GM23338 (cell line): Measurements from ENCODE around the gene MAST3. TPM values are rescaled to one million over a fixed set of nuclear protein-coding genes. Genes with fewer than 3 reads are reported as not detected.

Experiments
- ATAC-seq: fragments of 200-7000 bp; cut with Tn5 transposase; 3 replicates; pipeline ENCODE4 v1.9.1; 2020
- DNase-seq: peaks from one replicate; pipeline ENCODE4 v3.0.0-alpha.2; 2015; ENCODE audit warnings: low spot score
- H2AFZ ChIP-seq: fragments of 200-600 bp; sonication (generic); 2 replicates; pipeline ENCODE4 v1.8.0; 2016; ENCODE audit warnings: antibody characterized with exemption, mild to moderate bottlenecking, moderate library complexity
- H3F3A ChIP-seq: fragments of 200-600 bp; sonication (generic); replicated peaks from 2 replicates; pipeline ENCODE4 v1.8.0; 2017; ENCODE audit warnings: antibody characterized with exemption, mixed run types, low read depth
- H3K27ac ChIP-seq: fragments of 200-600 bp; sonication (generic); 2 replicates; pipeline ENCODE4 v1.6.1; 2016; ENCODE audit warnings: low read depth
- H3K27me3 ChIP-seq: fragments of 200-600 bp; sonication (generic); 2 replicates; pipeline ENCODE4 v1.8.0; 2016; ENCODE audit warnings: mild to moderate bottlenecking, mixed run types, moderate library complexity; ENCODE audit not compliant: insufficient read depth
- H3K36me3 ChIP-seq: fragments of 200-600 bp; sonication (generic); 2 replicates; pipeline ENCODE4 v1.8.0; 2016; ENCODE audit warnings: mild to moderate bottlenecking; ENCODE audit not compliant: insufficient read depth
- H3K4me1 ChIP-seq: fragments of 200-600 bp; sonication (generic); 2 replicates; pipeline ENCODE4 v1.8.0; 2016; ENCODE audit warnings: mild to moderate bottlenecking, moderate library complexity; ENCODE audit not compliant: insufficient read depth
- H3K4me2 ChIP-seq: fragments of 200-600 bp; sonication (generic); 2 replicates; pipeline ENCODE4 v1.7.1; 2017; ENCODE audit warnings: mixed run types
- H3K4me3 ChIP-seq: fragments of 200-600 bp; sonication (generic); 2 replicates; pipeline ENCODE4 v1.6.1; 2016; ENCODE audit warnings: mixed run types
- H3K79me2 ChIP-seq: fragments of 200-600 bp; sonication (generic); replicated peaks from 2 replicates; pipeline ENCODE4 v1.8.0; 2017; ENCODE audit warnings: mild to moderate bottlenecking; ENCODE audit not compliant: insufficient read depth
- H3K9me2 ChIP-seq: fragments of 200-600 bp; sonication (generic); 2 replicates; pipeline ENCODE4 v1.8.0; 2017; ENCODE audit not compliant: insufficient read depth
- H4K20me1 ChIP-seq: fragments of 200-600 bp; sonication (generic); replicated peaks from 2 replicates; pipeline ENCODE4 v1.8.0; 2017; ENCODE audit warnings: mild to moderate bottlenecking; ENCODE audit not compliant: insufficient read depth
- H3K27ac Mint-ChIP-seq: 2 replicates; pipeline ENCODE4 v1.8.0; 2020; ENCODE audit warnings: inconsistent platforms, mild to moderate bottlenecking, moderate library complexity, mixed read lengths
- H3K27me3 Mint-ChIP-seq: 3 replicates; pipeline ENCODE4 v1.8.0; 2022; ENCODE audit warnings: low read depth, mild to moderate bottlenecking, moderate library complexity, mixed read lengths, inconsistent platforms; ENCODE audit not compliant: insufficient read depth, poor library complexity
- H3K36me3 Mint-ChIP-seq: 3 replicates; pipeline ENCODE4 v1.8.0; 2021; ENCODE audit warnings: low read depth, mild to moderate bottlenecking, inconsistent platforms, moderate library complexity, mixed read lengths
- H3K4me1 Mint-ChIP-seq: 3 replicates; pipeline ENCODE4 v1.8.0; 2020; ENCODE audit warnings: mild to moderate bottlenecking, inconsistent platforms, mixed read lengths
- H3K4me3 Mint-ChIP-seq: 3 replicates; pipeline ENCODE4 v1.8.0; 2021; ENCODE audit warnings: moderate library complexity, mild to moderate bottlenecking, inconsistent platforms, mixed read lengths
- H3K9me3 Mint-ChIP-seq: 3 replicates; pipeline ENCODE4 v1.8.0; 2020; ENCODE audit warnings: moderate library complexity, mild to moderate bottlenecking, inconsistent platforms, mixed read lengths
- CREB1 ChIP-seq: fragments of 250-450 bp; sonication (Bioruptor Pico); IDR thresholded peaks from 2 replicates; pipeline ENCODE4 v1.5.0; 2020; ENCODE audit warnings: low read depth, mild to moderate bottlenecking, moderate library complexity
- JUNB ChIP-seq: IDR thresholded peaks from one replicate; pipeline ENCODE4 v1.6.1; 2016; ENCODE audit warnings: antibody characterized with exemption; ENCODE audit not compliant: unreplicated experiment
- POLR2AphosphoS5 ChIP-seq: IDR thresholded peaks from 2 replicates; pipeline ENCODE4 v1.6.1; 2016; ENCODE audit warnings: antibody characterized with exemption, low read depth
- ZNF331 ChIP-seq: fragments of 250-450 bp; sonication (Bioruptor Pico); IDR thresholded peaks from 2 replicates; pipeline ENCODE4 v1.5.0; 2020; ENCODE audit warnings: low read depth, mild to moderate bottlenecking, moderate library complexity
- polyA plus RNA-seq: library from polyadenylated mRNA; unstranded; fragments of >200 nt; fragmentation: Nextera tagmentation; extraction: Ambion mirVana; gene quantifications from 2 replicates; pipeline ENCODE4 v1.2.1, GENCODE V29; 2016
- total RNA-seq: library from RNA; depleted of rRNA; stranded (reverse); fragments of >200 nt; shearing (Covaris generic); gene quantifications from 2 replicates; pipeline ENCODE4 v1.2.3, GENCODE V29; 2014
- TF ChIP-seq, protein P1 (sequence below), 2 experiments: fragments of 200-600 bp in 1 of 2; sonication (generic) in 1 of 2; conservative IDR thresholded peaks; 2 replicates each; pipeline versions ENCODE4 v1.5.1 to v1.6.1; 2016 to 2017; ENCODE audit warnings: antibody characterized with exemption in 2 of 2, low read depth in 2 of 2, mild to moderate bottlenecking in 2 of 2, moderate library complexity in 1 of 2

Gene MAST3
- total and polyA plus RNA-seq, 2 experiments from 2014 or later, result 5.6 to 8.8 TPM

DNA sequence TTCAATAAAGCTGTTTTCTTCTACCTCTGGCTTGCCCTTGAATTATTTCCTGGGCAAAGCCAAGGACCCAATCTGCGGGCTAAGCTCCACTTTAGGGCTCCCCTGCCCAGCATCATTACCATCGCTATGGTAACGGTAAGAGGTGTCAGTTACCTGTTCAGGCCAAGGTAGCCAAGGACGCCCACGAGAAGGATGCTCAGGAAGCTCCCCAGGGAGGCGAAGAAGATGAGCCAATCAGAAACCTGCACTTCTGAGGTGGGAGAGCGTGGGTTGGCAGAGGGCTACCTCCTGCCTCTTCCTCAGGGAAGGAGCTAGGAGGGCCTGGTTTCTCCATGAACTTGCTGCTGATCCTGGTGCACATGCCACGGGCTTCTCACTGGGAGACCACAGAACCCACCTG lies 35.5 kb upstream of the MAST3 start:
- Mint-ChIP-seq H3K27me3 (peaks cover 20% of the 10 kb centered on the region), H3K4me3 (no peak overlapping the region), H3K9me3 (no peaks in the 10 kb centered on the region), H3K27ac (no peak overlapping the region), H3K36me3 (no peaks in the 10 kb centered on the region), H3K4me1 (0 out of 3 replicates have a peak, but pooled peaks cover 2% of the 10 kb centered on the region)
- H2AFZ ChIP-seq, result no peak overlapping the region
- no peaks in the 10 kb centered on the region for H3K4me1 ChIP-seq
- no peak overlapping the region for H3K27ac ChIP-seq
- 0 out of 2 replicates have a peak, but pooled peaks cover 5% of the 10 kb centered on the region for H3F3A ChIP-seq
- ATAC-seq (peak; percentile 12), DNase-seq (peak; percentile 71)
- no peaks in the 10 kb centered on the region for H4K20me1 ChIP-seq
- H3K4me2 ChIP-seq, result no peak overlapping the region
- no peaks in the 10 kb centered on the region for H3K36me3 ChIP-seq
- H3K79me2 ChIP-seq, result no peaks in the 10 kb centered on the region
- H3K4me3 ChIP-seq, result no peak overlapping the region
- H3K9me2 ChIP-seq, result no peaks in the 10 kb centered on the region
- no peaks in the 10 kb centered on the region for H3K27me3 ChIP-seq
- TF ChIP-seq ZNF331 (no peak), POLR2AphosphoS5 (no peak), CREB1 (CRISPR knock-in tag) (no peak)

DNA sequence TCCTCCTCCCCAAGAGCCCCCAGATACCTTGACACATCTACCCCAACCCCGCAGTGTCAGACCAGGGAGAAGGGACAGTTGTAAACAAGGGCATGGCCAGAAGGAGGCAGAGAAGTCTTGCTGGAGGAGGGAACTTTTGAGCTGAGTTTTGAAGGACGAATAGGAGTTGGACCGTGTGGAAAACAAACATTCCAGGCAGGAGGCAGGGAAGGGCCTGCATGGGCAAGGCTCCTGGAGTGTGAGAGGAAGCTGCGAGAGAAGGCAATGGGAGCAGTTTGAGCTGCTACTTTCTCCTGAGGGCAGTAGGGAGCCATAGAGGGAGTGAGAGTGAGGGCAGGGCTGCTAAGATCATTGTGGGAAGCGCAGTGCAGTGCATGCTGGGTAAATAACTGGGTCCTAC lies 34.1 kb upstream of the MAST3 start:
- no peaks in the 10 kb centered on the region for H3K79me2 ChIP-seq
- no peaks in the 10 kb centered on the region for H3K9me2 ChIP-seq
- H3K4me3 ChIP-seq, result no peak overlapping the region
- Mint-ChIP-seq H3K4me3 (no peak overlapping the region), H3K27me3 (peaks cover 14% of the 10 kb centered on the region), H3K4me1 (peaks cover 2% of the 10 kb centered on the region; the same call in 1 of the 3 replicates), H3K27ac (no peak overlapping the region), H3K36me3 (no peaks in the 10 kb centered on the region), H3K9me3 (no peaks in the 10 kb centered on the region)
- no peak overlapping the region for H2AFZ ChIP-seq
- no peak overlapping the region for H3K4me2 ChIP-seq
- no peaks in the 10 kb centered on the region for H3F3A ChIP-seq
- peak; percentile 52 for DNase-seq
- no peak overlapping the region for H3K27ac ChIP-seq
- no peaks in the 10 kb centered on the region for H3K36me3 ChIP-seq
- H3K4me1 ChIP-seq, result no peaks in the 10 kb centered on the region
- H3K27me3 ChIP-seq, result no peaks in the 10 kb centered on the region
- TF ChIP-seq, protein P1, sequence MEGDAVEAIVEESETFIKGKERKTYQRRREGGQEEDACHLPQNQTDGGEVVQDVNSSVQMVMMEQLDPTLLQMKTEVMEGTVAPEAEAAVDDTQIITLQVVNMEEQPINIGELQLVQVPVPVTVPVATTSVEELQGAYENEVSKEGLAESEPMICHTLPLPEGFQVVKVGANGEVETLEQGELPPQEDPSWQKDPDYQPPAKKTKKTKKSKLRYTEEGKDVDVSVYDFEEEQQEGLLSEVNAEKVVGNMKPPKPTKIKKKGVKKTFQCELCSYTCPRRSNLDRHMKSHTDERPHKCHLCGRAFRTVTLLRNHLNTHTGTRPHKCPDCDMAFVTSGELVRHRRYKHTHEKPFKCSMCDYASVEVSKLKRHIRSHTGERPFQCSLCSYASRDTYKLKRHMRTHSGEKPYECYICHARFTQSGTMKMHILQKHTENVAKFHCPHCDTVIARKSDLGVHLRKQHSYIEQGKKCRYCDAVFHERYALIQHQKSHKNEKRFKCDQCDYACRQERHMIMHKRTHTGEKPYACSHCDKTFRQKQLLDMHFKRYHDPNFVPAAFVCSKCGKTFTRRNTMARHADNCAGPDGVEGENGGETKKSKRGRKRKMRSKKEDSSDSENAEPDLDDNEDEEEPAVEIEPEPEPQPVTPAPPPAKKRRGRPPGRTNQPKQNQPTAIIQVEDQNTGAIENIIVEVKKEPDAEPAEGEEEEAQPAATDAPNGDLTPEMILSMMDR (conservative IDR thresholded peaks at IDR 0.05; ENCODE audit: low read depth in 2 of 2), result peak; percentile 54 to 70
- no peak for TF ChIP-seq JUNB
- H4K20me1 ChIP-seq, result no peaks in the 10 kb centered on the region
- ATAC-seq, result peak; percentile 17

DNA sequence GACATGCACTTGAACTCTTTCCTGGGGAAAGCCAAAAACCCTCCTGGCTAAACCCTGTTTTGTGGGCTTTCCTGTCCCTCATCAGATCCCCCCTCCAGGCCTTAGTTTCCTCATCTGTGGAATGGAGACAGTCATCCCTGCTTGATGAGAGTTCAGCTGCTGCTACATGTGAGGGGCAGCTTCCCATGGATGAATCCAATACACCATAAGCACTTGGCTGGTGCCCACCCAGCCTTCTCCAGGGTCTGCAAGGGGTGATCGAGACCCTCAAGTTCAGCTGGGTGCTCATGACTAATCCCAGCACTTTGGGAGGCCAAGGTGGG lies 32.4 kb upstream of the MAST3 start:
- H3K4me3 Mint-ChIP-seq, result no peak overlapping the region
- no peak overlapping the region for H3K4me2 ChIP-seq
- no peak for TF ChIP-seq JUNB

More for the DNA sequence above, 32.4 kb upstream of the MAST3 start:
- DNase-seq, result no peak
- H3K4me1 Mint-ChIP-seq, result no peaks in the 10 kb centered on the region; the same call in 2 of the 3 replicates
- no peaks in the 10 kb centered on the region for H3K79me2 ChIP-seq
- no peak overlapping the region for H3K27ac ChIP-seq
- H3K27me3 Mint-ChIP-seq, result peaks cover 10% of the 10 kb centered on the region
- no peaks in the 10 kb centered on the region for H3K27me3 ChIP-seq
- ATAC-seq, result no peak
- no peaks in the 10 kb centered on the region for H3K4me1 ChIP-seq
- H4K20me1 ChIP-seq, result no peaks in the 10 kb centered on the region
- no peak overlapping the region for H3K4me3 ChIP-seq
- no peaks in the 10 kb centered on the region for H3K36me3 Mint-ChIP-seq
- no peaks in the 10 kb centered on the region for H3F3A ChIP-seq
- H3K36me3 ChIP-seq, result no peaks in the 10 kb centered on the region
- H2AFZ ChIP-seq, result no peak overlapping the region
- no peak overlapping the region; the same call in 1 of the 2 replicates for H3K27ac Mint-ChIP-seq
- no peaks in the 10 kb centered on the region for H3K9me3 Mint-ChIP-seq
- H3K9me2 ChIP-seq, result no peaks in the 10 kb centered on the region
